HG03460 (cell line): ENCODE measurements around the gene SMS.
"Not testable (repeated sequence)": the region's sequence is repeated elsewhere in the genome, so short reads cannot be mapped to it uniquely, and the experiment has no call there.

ENCODE experiments used
- ATAC-seq: cut with Tn5 transposase; IDR thresholded peaks from one replicate; pipeline ENCODE4 v1.9.1; 2021; ENCODE audit not compliant: unreplicated experiment

Gene SMS

DNA sequence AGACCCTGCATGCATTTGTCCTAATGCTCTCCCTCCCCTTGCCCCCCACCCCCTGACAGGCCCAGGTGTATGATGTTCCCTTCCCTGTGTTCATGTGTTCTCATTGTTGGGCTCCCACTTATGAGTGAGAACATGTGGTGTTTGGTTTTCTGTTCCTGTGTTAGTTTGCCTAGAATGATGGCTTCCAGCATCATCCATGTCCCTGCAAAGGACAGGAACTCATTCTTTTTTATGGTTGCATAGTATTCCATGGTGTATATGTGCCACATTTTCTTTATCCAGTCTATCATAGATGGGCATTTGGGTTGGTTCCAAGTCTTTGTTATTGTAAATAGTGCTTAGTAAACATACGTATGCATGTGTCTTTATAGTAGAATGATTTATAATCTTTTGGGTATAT, 10.0 kb downstream of the SMS start:
- ATAC-seq = not testable (repeated sequence)

DNA sequence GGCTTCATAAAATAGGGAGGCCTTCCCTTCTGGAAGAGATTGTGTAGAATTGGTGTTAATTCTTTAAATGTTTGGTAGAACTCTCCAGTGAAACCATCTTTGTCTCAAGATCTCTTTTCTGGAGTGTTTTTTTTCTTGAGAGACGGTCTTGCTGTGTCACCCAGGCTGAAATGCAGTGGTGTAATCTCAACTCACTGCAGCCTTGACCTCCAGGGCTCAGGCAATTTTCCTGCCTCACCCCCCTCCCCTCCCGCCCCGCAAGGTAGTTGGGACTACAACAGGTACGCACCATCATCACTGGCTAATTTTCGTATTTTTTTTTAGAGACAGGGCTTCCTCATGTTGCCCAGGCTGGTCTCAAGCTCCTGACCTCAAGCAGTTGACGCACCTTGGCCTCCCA, 12.1 kb downstream of the SMS start:
- ATAC-seq = no peak

DNA sequence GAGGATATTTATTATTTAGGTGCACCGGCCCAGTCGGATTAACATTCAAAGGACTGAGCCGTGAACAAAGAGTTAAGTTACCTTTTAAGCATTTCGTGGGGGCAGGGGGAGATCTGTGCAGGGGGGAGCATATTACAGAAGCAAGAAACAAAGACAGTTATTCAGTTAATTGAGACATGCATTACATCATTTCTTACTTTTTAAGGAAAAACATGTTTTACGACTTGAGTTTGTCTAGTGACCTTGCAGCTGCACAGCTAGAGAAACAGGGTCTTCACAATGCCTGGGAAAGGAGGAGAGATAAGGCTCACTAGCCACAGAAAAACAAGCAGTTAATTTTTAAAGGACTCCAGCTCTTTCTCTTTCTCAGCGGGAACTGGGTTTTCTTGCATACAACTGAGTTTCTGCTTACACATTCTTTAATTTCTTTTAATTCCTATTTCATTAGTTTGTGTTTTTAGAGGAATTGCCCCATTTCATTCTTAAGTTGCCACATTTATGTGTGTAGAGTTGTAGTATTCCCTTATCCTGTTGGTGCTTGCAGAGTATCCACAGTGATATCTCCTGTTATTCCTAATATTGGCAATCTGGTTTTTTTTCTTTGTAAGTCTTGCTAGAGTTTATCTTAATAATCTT, 12.8 kb downstream of the SMS start:
- ATAC-seq = not testable (repeated sequence)

DNA sequence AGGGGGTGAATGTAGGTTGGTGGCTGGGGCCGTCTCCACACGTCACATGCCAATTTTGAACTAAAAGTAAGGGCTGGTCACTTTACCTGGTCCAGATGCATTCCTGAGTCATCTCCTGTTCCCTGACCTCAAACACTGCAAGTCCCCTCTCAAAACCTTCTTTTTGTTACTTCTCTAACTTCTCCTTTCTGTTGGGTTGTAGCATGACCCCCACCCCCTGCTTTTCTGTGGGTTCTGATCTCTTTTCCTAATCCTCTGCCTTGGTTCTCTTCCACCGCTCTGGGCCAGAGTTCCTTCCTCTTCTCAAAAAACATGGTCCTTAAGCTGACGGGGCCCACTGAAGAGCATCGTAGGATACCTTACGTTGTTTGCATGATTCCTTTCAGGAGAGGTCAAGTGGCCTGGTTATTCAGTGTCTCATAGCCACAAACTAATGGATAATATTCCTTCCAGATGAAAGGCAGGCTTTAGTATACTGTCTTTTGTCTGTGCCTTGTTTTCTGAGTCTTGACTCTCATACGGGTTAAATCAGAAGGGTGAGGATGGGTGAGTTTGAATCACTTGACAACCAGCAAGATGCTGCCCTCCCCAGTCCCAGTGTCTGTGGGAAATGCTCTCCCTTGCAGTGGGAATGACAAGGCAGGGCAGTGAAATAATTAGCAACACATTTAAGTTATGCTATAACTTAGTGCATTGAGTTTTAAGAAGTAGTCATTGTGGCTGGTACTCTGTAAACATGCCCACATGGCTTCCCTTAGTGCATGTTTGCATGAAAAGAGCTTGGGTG, 15.1 kb downstream of the SMS start:
- ATAC-seq = no peak

DNA sequence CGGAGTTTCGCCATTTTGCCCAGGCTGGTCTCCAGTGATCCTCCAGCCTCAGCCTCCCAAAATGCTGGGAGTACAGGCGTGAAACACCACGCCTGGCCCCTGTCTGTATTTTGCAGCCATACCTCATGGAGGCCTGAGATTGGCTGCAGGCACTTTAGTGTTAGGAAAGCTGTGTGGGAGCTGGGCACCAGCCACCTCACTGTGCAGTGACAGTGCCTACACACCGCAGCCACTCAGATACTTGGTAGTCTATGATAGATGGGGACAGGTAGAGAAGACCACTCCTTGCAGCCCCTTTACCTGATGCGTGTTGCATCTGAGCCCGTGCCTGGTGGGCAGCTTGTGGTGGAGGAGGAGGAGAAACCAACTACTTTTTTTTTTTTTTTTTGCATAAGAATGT, 16.3 kb downstream of the SMS start:
- ATAC-seq = no peak

DNA sequence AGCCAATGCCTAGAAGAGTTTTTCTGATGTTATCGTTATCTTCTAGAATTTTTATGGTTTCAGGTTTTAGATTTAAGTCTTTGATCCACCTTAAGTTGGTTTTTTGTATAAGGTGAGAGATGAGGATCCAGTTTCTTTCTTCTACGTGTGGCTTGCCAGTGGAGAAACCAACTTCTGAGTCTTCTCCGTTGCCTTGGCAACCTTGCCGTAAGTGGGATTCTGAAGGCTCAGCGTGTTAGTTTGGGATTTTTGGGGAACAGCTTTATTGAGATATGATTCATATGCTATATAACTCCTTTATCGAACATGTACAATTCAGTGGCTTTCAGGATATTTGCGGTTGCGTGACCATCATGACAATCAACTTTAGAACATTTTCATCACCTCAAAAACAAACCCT, 17.7 kb downstream of the SMS start:
- ATAC-seq = no peak

DNA sequence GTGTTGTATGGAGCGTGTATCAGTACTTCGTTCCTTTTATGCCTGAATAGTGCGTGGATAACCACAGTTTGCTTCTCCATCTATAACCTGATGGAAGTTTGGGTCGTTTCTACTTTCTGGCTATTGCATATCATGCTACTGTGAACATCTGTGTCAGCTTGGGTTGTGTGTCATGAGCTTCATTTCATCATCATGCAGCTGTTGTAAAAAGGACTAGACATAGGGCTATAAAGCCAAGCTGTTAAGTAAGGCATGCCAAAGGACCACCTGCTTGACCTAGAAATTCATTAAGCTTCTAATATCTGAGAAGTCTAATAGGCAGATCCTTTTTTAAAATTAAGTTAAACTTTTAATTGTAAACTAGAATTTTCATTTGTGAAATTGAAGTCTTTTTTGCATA, 18.4 kb downstream of the SMS start:
- ATAC-seq = no peak

DNA sequence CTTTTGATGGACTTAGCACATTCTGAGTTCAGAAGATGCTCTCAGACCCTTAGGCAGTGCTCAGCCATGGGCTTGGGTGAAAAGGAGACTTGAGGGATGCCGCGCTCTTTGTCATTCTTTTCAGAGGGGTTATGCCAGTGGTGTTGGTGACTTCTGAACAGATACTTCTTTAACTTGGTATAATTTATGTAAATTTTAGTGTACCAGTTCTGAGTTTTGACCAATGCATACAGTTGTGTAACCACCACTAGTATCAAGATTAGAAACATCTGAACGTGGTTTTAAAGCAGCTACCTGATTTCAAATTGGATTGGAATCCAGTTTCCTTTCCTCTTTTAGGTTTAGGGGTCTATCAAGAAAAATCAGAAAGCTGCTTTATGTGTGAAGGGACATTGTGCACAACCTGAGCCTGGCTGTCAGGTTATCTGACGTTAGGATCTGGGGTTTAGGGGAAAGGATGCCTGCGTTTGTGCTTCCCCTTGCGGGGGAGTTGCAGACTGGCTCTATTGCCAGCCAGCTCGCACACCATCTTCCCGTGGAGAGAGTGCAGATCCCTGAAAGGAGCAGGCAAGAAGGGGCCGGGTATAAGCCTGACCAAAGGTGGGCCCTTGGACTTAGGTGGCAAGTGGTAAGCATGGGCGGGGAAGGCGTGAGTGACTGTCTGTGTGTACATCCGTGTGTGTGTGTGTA, 19.0 kb downstream of the SMS start:
- ATAC-seq = no peak

DNA sequence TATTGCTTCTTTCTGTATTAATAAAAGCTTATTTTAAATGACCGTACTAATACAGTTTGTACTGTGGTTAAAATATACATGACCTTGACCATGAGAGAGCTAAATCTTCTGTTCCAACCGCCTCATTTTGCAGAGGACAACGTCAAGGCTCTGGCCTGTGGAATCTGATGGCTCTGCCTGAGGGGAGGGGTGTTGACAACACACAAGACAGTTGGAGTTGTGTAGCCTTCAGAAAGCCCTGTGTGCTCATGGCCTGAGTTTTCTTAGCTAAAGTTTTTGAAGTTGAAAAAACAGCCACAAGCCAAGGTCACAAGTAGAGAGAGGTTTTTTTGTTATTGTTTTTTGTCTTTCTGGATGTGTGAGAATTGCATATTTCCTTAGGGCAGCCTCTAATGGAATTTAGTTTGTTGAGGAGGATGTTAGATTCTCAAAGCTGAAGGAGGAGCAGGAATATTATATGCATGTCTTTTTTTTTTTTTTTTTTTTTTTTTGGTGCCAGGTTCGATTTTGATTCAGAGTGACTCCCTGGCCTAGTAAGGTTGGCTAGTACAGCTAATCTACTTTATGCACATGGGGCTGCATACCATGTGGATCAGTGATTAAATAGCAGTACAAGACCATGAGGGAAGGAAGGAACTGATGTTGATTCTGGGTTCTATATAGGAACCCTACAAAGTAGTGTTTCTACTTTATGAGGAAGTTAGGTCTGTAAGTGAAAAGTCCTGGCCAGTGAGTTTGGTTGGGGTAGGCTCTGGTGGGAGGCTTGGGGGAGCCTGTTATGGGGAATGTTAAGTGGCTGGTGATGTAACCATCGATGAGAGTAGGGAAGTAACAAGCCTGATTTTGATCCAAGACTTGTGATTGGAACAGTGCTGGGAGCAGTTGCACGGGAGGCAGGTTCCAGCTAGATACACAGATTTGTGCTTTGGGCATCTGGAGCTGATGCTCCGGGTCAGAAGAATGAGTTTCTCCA, 20.3 kb downstream of the SMS start:
- ATAC-seq = no peak

DNA sequence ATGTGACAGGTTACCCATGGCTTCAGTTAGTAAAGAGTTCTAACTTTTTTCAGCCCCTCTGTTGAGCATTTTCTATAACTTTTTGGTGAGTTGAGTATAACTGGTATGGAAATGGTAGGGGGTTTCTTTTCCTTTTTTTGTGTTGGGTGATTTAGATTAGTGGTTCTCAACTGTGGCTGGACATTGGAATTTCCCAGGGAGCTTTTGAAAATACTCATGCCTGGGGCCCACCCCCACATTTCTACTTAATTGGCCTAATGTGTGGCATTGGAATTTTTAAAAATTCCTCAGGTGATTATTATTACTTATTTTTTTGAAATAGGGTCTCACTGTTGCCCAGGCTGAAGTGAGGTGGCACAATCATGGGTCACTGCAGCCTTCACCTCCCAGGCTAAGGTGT, 21.9 kb downstream of the SMS start:
- no peak for ATAC-seq

DNA sequence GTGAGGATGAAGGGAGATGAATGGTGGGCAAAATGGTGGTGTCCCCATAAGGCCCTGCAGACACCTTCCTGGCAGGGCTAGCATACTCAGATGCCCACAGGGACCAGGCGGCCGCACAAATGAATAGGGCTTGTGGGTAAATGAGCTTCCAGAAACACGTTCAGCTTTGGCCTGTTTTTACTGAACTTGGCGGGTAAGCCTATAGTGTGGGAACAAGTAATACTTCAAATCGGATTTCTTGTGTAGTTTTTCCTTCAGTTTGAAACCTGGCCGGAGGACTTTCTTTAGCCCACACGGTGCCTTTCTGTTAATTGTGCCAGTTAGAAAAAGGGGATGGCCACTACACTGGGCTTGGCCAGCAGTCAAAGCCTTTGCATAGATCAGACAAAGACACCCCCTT, 22.8 kb downstream of the SMS start:
- no peak for ATAC-seq

DNA sequence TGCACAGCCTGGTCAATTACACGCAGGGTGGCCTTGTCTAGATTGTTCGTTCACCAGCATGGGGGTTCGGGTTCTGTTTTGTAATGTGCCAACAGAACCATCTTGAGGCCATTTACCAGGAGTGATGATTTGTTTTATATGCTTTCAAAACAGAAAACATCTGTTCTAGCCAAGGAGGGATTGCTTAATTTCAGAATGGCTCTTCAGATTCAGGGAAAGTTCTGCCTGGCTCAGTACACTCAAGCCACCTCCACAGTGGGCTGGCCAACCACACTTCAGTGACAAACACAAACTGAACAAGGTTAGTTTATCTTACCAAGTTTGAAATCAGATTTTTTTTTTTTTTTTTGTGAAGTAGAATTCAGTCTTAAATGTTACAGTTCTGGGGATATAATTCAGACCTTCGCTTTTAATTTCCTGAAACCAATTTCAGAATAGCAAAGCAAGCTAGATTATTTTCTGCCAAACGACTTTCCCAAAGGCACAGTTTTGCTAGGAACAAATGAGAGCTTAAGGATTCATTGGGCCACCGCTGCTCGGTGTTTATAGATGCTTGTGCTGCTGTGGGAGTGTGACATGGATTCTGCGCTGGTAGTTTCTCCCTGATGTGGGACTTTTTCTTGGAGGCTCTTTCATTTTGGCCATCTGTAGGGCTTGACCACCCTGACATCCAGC, 23.4 kb downstream of the SMS start:
- ATAC-seq = no peak

DNA sequence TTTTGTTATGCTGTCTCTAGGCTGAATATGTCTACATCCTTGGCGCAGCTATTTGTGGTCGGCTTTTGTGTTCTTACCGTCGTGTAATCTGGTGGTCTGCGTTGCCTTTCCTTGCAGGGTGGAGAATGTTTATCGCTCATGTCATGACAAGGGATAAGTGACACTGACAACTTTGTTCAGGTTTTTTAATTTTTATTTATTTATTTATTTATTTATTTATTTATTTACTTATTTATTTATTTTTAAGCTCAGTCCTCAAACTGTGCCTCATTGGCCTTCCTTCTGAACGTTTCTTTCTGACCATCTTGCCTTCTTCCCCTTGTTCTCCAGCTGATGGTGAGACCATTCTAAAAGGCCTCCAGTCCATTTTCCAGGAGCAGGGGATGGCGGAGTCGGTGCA, 26.4 kb downstream of the SMS start:
- ATAC-seq = no peak

DNA sequence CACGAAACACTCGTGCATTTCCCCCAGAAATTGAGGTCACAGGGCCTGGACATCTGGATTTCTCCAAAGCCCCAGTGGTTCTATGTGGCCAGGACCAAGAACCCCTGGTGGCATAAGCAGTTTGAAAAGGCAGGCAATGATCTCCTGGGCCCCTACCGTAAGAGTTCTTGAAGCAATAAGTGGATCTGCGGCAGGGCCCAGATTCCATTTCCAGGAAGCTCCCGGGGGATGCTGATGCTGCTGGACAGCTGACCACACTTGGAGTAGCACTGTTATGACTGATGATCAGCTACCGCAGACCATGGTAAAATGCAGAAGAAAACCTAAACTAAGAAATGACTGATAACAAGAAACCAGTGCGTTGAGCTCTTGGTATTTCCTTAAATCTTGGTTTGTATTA, 27.8 kb downstream of the SMS start:
- ATAC-seq = no peak

DNA sequence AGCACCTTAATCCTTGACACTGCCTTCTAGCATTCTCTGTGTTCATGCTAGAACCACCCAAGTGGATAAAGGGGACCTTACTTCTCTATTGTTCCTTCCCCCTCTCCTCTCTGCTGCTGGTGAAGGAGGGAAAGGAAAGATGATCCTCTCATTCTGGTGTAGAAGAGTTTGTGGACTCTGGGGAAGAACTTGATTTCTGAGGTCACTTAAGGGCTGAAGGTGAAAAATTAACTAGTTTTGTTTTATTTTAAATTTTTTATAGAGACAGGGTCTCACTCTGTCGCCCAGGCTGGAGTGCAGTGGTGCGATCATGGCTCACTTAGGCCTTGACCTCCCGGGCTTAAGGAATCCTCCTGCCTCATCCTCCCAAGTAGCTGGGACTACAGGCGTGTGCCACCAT, 29.8 kb downstream of the SMS start:
- no peak for ATAC-seq

DNA sequence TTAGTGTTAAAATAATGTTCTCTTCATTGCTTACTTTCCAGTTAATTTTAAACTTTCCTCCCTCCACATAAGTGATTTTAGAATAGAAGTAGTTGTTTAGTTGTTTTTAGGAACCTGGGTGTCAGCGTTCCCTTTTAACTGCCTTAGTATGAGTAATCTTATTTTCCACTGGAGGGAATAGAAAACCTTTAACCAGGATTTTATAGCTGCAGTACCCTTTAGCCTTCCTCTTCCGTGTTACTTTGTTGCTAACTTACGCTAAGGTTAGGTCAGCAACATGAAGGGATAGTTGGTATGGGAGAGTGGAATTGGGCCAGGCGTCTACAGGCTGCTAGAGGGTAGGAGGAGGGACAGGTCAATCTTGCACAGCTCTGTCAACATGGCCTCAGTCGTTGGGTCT, 31.5 kb downstream of the SMS start:
- ATAC-seq = no peak

DNA sequence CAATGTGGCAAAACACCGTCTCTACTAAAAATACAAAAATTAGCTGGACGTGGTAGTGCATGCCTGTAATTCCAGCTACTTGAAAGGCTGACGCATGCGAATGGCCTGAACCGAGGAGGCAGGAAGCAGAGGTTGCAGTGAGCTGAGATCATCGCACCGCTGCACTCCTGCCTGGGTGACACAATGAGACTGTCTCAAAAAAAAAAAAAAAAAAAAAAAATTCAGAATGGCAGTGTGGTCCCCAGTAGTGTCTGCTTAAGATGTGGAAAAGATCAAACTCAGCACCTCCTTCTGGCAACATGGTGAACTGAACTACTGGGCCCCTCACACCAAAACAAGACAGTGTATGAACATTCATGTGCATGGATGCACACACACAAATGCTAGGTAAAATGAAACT, 32.2 kb downstream of the SMS start:
- ATAC-seq = no peak

DNA sequence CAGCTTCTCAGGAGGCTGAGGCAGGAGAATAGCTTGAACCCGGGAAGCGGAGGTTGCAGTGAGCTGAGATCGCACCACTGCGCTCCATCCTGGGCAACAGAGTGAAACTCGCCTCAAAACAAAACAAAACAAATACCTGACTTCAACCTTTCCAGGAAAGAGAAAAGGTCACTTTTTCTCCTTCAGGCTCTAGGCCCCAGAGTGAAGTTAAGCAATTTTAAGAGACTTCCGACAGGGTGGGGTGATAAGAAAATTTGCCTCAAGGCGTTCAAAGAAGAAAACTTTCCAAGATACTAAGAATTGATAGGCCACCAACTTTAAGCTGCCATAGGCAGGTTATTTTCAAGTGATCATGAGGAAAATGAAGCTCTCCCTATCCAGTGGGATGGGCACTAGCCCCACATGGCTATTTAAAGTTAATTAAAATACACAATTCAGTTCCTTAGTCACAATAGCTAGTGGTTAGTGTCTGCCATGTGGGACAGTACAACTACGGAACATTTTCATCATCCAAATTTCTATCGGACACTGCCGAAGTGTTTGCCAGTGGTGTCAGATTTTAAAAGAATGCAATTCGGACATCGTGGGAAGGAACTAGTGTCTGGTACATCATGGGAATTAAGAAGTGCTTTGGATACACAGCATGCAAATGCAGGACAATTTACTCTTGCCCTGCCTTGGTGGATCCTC, 33.0 kb downstream of the SMS start:
- ATAC-seq = no peak

DNA sequence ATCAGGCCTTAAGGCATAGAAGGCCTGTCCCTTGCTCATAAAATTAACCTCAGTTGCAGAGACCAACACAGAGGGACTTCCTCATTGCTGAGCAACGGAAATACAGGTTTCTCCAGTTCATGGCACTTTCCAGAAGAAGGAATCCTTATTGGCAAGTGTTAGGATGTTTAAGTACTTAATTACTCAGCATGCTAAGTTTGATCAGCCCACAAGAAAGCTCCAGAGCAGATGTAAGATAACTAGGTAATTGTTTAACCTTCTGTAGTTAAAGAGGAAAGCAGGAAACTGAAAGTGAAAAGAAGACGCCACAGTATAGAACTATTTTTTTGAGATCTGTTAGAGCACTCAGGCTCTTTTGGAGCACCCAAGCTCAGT, 33.5 kb downstream of the SMS start:
- ATAC-seq = peak; percentile 83

DNA sequence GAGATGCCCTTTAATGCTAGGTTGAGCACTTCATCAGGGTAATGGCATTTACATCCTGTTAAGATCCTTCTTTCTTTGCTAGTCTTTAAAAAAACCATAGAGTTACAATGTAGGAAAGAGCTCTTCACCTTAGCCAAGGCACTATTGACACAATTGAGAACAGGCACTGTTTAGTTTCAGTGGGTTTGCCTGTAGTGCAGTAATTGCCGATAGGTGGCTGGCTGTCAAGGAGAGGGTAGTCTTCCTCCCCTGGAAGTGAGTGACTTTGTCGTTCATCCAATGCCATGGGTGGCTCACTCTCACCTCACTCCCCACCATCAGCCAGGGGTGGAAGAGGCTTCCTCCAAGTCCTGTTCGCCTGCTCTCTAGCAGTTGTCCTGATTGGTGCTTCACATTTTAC, 34.7 kb downstream of the SMS start:
- ATAC-seq = no peak
